HL-60 (cell line): ENCODE data around the gene JAKMIP1.

Experiments
- GABPA ChIP-seq: IDR thresholded peaks from 2 replicates; pipeline ENCODE4 v1.6.1; 2012; ENCODE audit warnings: low read depth
- POLR2AphosphoS5 ChIP-seq: IDR thresholded peaks from 2 replicates; pipeline ENCODE4 v1.6.1; 2012; ENCODE audit warnings: low read depth
- SPI1 ChIP-seq: IDR thresholded peaks from 2 replicates; pipeline ENCODE4 v1.6.1; 2012; ENCODE audit warnings: low read depth, mild to moderate bottlenecking, borderline replicate concordance
- TF ChIP-seq, protein P1 (sequence below): IDR thresholded peaks from one replicate; pipeline ENCODE4 v1.5.1; 2011; ENCODE audit warnings: low read length, control low read depth, inconsistent platforms; ENCODE audit not compliant: insufficient read depth
- TF ChIP-seq, protein P2 (sequence below): IDR thresholded peaks from 2 replicates; pipeline ENCODE4 v1.6.1; 2012; ENCODE audit warnings: low read depth; ENCODE audit not compliant: insufficient replicate concordance

DNA sequence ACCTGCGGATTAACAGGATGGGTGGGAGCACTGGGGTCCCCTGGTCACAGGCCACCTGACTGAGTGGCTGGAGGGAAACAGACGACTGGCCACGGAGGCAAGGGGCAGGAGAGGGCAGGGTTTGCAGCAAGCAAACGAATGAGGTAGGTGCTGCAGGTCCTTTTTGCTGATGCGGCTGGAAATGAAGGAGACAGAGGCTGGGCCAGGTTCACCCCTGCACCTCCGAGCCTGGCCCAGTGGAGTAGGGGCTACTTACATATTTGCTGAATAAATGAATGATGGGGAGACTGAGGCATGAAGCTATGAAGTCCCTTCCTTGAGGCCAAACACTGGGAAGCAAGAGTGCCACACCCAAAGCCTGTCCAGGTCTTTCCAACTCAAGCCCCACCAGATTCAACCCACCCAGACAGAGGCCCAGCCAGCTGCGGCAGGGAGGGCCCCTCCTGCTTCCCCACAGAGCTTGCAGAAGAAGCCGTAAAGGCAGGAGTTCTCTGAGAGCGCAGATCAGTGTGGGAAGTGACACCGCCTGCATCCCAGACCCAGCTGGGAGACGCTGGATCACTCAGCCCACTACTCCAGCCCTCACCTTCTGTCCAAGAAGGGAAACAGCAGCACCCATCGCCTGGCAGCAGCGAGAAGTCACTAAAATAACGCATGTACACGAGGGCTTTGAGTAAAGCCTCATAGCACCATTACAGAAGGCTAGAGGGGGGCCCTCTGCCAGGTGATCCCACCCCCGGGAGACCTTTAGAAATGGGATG lies 146.0 kb downstream of the JAKMIP1 start:
- no peak for TF ChIP-seq POLR2AphosphoS5
- TF ChIP-seq, protein P1, sequence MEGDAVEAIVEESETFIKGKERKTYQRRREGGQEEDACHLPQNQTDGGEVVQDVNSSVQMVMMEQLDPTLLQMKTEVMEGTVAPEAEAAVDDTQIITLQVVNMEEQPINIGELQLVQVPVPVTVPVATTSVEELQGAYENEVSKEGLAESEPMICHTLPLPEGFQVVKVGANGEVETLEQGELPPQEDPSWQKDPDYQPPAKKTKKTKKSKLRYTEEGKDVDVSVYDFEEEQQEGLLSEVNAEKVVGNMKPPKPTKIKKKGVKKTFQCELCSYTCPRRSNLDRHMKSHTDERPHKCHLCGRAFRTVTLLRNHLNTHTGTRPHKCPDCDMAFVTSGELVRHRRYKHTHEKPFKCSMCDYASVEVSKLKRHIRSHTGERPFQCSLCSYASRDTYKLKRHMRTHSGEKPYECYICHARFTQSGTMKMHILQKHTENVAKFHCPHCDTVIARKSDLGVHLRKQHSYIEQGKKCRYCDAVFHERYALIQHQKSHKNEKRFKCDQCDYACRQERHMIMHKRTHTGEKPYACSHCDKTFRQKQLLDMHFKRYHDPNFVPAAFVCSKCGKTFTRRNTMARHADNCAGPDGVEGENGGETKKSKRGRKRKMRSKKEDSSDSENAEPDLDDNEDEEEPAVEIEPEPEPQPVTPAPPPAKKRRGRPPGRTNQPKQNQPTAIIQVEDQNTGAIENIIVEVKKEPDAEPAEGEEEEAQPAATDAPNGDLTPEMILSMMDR: no peak
- TF ChIP-seq GABPA: no peak
- TF ChIP-seq, protein P2, sequence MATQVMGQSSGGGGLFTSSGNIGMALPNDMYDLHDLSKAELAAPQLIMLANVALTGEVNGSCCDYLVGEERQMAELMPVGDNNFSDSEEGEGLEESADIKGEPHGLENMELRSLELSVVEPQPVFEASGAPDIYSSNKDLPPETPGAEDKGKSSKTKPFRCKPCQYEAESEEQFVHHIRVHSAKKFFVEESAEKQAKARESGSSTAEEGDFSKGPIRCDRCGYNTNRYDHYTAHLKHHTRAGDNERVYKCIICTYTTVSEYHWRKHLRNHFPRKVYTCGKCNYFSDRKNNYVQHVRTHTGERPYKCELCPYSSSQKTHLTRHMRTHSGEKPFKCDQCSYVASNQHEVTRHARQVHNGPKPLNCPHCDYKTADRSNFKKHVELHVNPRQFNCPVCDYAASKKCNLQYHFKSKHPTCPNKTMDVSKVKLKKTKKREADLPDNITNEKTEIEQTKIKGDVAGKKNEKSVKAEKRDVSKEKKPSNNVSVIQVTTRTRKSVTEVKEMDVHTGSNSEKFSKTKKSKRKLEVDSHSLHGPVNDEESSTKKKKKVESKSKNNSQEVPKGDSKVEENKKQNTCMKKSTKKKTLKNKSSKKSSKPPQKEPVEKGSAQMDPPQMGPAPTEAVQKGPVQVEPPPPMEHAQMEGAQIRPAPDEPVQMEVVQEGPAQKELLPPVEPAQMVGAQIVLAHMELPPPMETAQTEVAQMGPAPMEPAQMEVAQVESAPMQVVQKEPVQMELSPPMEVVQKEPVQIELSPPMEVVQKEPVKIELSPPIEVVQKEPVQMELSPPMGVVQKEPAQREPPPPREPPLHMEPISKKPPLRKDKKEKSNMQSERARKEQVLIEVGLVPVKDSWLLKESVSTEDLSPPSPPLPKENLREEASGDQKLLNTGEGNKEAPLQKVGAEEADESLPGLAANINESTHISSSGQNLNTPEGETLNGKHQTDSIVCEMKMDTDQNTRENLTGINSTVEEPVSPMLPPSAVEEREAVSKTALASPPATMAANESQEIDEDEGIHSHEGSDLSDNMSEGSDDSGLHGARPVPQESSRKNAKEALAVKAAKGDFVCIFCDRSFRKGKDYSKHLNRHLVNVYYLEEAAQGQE: no peak
- TF ChIP-seq SPI1: no peak
